Retina (tissue), 1 donor: Measurements from ENCODE around the gene KIF4A.
A peak's percentile ranks its signal among the peaks of the same experiment; 100 is the strongest.

Source experiments
- DNase-seq: peaks from one replicate; pipeline ENCODE4 v3.0.0-alpha.2; 2016

KIF4A gene

GRCh38 chrX:70444326-70444945, 154.5 kb downstream of the KIF4A start, which contains the start of gene DLG3:
TSS of gene DLG3 (plus strand) at chrX:70444835. CDS start at chrX:70445202, 367 bp downstream.
- peak; percentile 77 for DNase-seq

DNA sequence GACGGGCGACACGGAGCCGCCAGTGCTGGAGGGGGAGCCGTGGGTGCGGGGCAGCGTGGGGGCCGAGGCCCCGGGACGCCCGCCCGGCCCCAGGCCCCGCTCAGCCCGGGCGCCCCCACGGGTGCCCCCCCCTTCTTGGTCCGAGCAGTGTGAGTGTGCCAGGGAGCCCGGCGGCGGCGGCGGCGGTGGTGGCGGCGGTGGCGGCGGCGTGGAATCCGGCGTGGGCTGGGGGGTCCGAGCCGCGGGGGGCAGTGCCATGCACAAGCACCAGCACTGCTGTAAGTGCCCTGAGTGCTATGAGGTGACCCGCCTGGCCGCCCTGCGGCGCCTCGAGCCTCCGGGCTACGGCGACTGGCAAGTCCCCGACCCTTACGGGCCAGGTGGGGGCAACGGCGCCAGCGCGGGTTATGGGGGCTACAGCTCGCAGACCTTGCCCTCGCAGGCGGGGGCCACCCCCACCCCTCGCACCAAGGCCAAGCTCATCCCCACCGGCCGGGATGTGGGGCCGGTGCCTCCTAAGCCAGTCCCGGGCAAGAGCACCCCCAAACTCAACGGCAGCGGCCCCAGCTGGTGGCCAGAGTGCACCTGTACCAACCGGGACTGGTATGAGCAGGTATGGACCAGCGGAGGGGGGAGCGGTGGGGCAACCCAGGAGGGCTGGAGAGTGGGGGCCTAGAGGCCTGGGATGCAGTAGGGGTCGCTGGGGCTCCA, 155.2 kb downstream of the KIF4A start:
- no peak for DNase-seq

GRCh38 chrX:70445951-70446350, 156.0 kb downstream of the KIF4A start:
- DNase-seq: no peak

DNA sequence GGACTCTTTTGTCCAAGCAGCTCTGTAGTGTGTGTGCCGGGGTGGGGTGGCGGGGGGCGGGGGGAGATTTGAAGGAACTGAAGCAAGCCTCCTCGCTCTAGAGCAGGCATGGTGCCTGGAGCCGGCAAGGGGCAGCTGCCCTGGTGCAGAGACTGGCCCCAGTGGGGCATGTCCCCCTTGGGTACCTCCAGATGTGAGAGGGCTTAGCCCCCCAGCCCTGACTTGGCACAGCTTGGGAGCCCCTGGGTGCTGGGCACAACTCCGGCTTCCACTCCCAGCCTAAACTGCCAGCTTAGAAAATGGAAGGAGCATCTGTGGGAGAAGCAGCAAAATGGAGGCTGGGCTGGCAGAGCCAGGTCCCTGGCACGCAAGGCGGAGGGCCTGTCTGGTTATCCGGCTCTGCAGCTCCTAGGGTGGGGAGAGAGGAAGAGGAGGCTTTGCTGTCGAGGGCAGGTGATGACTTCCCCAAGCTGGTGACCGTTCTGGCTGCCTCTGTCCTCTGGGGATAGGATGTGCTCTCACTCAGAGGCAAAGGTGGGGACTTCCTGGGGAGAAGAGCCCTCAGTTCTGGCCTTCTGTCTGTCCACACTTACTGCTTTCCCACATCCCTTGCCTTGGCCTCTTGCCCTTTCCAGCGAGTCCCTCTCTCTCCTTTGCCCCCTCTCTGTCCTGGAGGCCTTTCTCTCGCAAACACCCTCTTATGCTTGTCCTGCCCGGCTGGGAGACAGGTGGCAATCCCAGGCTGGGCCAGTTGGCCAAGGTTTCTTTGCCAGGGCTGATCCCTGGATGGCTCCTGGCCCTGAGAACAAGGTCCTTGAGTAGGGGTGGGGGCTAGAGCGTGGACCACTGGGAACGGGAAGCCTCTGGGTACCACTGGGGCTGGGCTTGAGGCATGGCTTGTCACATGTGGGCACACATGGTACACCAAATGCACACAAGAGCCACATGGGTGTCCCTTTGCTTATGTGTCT, 156.8 kb downstream of the KIF4A start:
- no peak for DNase-seq

GRCh38 chrX:70449457-70449966, 159.6 kb downstream of the KIF4A start:
- no peak for DNase-seq

DNA sequence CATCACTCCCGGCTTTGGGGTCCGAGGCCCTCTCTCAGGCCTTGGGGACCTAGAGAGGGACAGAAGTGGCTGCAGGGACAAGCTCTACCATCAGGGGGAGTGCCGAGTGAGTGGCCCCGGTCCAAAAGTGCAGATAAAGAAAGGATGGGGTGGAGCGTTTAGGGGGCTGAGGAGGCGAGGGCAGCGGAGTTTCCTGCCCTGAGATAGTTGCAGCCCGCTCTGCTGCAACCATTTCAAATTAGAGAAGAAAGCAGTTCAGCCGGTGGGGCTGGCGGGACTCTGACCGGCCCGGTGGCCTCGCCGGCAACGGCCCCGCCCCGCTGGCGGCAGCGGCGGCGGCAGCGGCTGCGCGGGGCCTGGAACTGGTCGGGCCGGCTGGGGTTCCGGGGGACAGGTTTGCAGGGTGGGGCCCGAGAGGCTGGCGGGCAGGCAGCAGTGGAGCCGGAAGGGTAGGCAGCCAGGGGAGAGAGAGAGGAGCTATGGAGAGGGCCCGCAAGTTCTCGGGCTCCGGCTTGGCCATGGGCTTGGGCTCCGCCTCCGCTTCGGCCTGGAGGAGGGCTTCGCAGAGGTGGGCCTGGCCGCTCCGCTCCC, 162.3 kb downstream of the KIF4A start:
- DNase-seq: peak; percentile 67

GRCh38 chrX:70453024-70453618, 163.2 kb downstream of the KIF4A start:
- DNase-seq: no peak

DNA sequence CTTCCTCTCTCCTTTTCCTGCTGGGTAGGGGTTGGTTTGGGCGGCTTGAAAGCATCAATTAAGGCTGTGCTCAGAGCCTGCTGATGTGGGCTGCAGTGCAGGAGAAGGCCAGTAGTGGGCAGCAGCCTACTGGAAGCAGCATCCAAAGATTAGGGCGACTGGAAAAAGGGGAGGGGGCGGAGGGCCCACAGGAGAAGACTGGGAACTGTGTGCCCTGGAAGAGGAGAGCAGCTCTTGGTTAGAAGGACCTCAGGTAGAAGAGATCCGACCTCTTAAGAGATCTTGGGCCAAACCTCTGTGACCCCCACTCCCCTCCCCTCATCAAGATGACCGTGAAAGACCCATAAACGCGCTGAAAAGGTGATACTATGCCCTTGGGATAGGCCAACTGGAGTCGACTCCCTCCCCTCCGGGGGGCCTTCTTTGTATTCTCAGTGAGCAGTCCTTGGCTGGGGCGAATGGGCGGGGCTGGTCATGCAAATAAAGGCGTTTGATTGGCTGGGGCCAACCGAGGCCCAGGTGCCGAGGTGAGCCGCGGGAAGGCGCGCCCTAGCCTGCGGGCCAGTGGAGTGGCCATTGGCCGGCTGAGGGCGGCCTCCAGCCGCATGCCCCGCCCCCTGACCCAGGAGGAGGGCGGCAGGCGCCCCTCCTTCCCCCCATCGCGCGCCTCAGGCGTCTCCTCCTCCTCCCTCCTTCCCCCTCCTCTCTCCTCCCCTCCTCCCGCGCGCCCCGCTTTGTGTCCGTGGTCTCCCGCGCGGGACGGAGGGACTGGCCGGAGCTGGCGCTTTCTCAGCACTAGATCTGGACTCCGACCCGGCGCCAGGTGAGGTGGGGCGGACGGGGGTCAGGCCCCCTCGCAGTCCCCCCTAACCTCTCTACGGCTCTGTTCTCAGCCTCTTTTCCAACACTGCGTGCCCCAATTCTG, 164.8 kb downstream of the KIF4A start:
- DNase-seq: peak; percentile 90

GRCh38 chrX:70455366-70456202, 165.7 kb downstream of the KIF4A start:
- peak; percentile 59 for DNase-seq

- no peak for DNase-seq
Measured at GRCh38 chrX:70456256-70456655, 166.4 kb downstream of the KIF4A start.

GRCh38 chrX:70461026-70461425, 171.1 kb downstream of the KIF4A start:
- DNase-seq: no peak

DNA sequence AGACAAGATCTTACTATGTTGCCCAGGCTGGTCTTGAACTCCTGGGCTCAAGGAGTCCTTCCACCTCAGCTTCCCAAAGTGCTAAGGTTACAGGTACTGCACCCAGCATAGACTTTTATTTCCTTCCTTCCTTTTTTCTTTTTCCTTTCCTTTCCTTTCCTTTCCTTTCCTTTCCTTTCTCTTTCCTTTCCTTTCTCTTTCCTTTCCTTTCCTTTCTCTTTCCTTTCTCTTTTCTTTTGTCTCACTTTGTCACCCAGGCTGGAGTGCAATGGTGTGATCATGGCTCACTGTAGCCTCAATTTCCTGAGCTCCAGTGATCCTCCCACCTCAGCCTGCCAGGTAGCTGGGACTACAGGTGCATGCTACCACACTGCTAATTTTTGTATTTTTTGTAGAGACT, 174.1 kb downstream of the KIF4A start:
- no peak for DNase-seq

GRCh38 chrX:70466968-70467367, 177.1 kb downstream of the KIF4A start:
- no peak for DNase-seq

GRCh38 chrX:70468709-70469108, 178.8 kb downstream of the KIF4A start:
- DNase-seq: no peak
